DLD1 (cell line): ENCODE results near the gene USPL1.
"Not testable (repeated sequence)": the region's sequence is repeated elsewhere in the genome, so short reads cannot be mapped to it uniquely, and the experiment has no call there.

Experiments
- in situ Hi-C: cut with HindIII; loops from 2 replicates; pipeline ENCODE4 v1.10.0; 2017; ENCODE audit warnings: low sequenced_read_pairs

USPL1 gene

GRCh38 chr13:30617315-30618185 is at the start of gene USPL1:
Gene USPL1 (plus strand): TSS chr13:30617920. CDS start chr13:30621141, 3,221 bp downstream.
- in situ Hi-C loops, result no loop called here

GRCh38 chr13:30569901-30570576 is 47.7 kb upstream of the USPL1 start:
- in situ Hi-C loops, result no loop called here

GRCh38 chr13:30570691-30571090 is 47.0 kb upstream of the USPL1 start:
- in situ Hi-C loops, result no loop called here

GRCh38 chr13:30572859-30573275 is 44.9 kb upstream of the USPL1 start:
- in situ Hi-C loops, result no loop called here

GRCh38 chr13:30576528-30576927 is 41.2 kb upstream of the USPL1 start:
- in situ Hi-C loops, result no loop called here

GRCh38 chr13:30577401-30577852 is 40.3 kb upstream of the USPL1 start:
- in situ Hi-C loops, result no loop called here

- in situ Hi-C loops, result no loop called here
Measured at GRCh38 chr13:30580852-30581502, 36.7 kb upstream of the USPL1 start.

- in situ Hi-C loops, result no loop called here
Measured at GRCh38 chr13:30581582-30581981, 36.1 kb upstream of the USPL1 start.

- in situ Hi-C loops, result no loop called here
Measured at GRCh38 chr13:30584051-30584731, 33.5 kb upstream of the USPL1 start.

GRCh38 chr13:30585748-30586262 is 31.9 kb upstream of the USPL1 start:
- in situ Hi-C loops, result no loop called here

GRCh38 chr13:30587231-30587630 is 30.5 kb upstream of the USPL1 start:
- in situ Hi-C loops, result no loop called here

GRCh38 chr13:30587739-30588138 is 30.0 kb upstream of the USPL1 start:
- in situ Hi-C loops, result no loop called here

GRCh38 chr13:30593001-30593400 is 24.7 kb upstream of the USPL1 start:
- in situ Hi-C loops, result no loop called here

GRCh38 chr13:30600496-30600895 is 17.2 kb upstream of the USPL1 start:
- in situ Hi-C loops, result no loop called here

- in situ Hi-C loops, result no loop called here
Measured at GRCh38 chr13:30601836-30602235, 15.9 kb upstream of the USPL1 start.

GRCh38 chr13:30605052-30605451 is 12.7 kb upstream of the USPL1 start:
- in situ Hi-C loops, result no loop called here

GRCh38 chr13:30607186-30607585 is 10.5 kb upstream of the USPL1 start:
- in situ Hi-C loops, result not testable (repeated sequence)

GRCh38 chr13:30607908-30608307 is 9.8 kb upstream of the USPL1 start:
- in situ Hi-C loops, result no loop called here

GRCh38 chr13:30608364-30608763 is 9.4 kb upstream of the USPL1 start:
- in situ Hi-C loops, result no loop called here

GRCh38 chr13:30610311-30610710 is 7.4 kb upstream of the USPL1 start:
- in situ Hi-C loops, result no loop called here

GRCh38 chr13:30615481-30615865 is 2.2 kb upstream of the USPL1 start:
- in situ Hi-C loops, result no loop called here
